ENCODE data around the gene UBXN7. TPM values are rescaled to one million over a fixed set of nuclear protein-coding genes. Genes with fewer than 3 reads are reported as not detected.
"Not testable (repeated sequence)": the region's sequence is repeated elsewhere in the genome, so short reads cannot be mapped to it uniquely, and the experiment has no call there.

UBXN7 gene
- total RNA-seq, 2 experiments from 2014 or later: 50.7 to 60.8 TPM

- Mint-ChIP-seq H3K4me1 (peaks cover 3% of the 10 kb centered on the region), H3K27me3 (no peaks in the 10 kb centered on the region), H3K4me3 (no peak overlapping the region), H3K27ac (no peak overlapping the region), H3K9me3 (ENCODE audit: low read depth) (peaks cover 1% of the 10 kb centered on the region), H3K36me3 (peaks cover 27% of the 10 kb centered on the region)
- DNase-seq (no peak), ATAC-seq (no peak)
- CTCF ChIA-PET: interaction anchor here (0.9 to 1.2 kb wide), 2 partner anchors 12 to 18 kb away, joined by 3 to 4 read pairs; no protein-coding TSS in a partner anchor
Observed at GRCh38 chr3:196377321-196377720, 54.9 kb downstream of the UBXN7 start.

GRCh38 chr3:196365736-196366135 lies 66.5 kb downstream of the UBXN7 start:
- Mint-ChIP-seq H3K36me3 (peaks cover 29% of the 10 kb centered on the region), H3K9me3 (ENCODE audit: low read depth) (no peaks in the 10 kb centered on the region), H3K27me3 (no peaks in the 10 kb centered on the region), H3K4me3 (no peak overlapping the region), H3K27ac (no peak overlapping the region), H3K4me1 (no peaks in the 10 kb centered on the region)
- CTCF ChIA-PET: interaction anchor here (1.5 to 1.8 kb wide), 3 partner anchors 11 to 157 kb away, joined by 3 read pairs; no protein-coding TSS in a partner anchor
- DNase-seq: no peak
- ATAC-seq: no peak

GRCh38 chr3:196360586-196360985 lies 71.6 kb downstream of the UBXN7 start:
- no peaks in the 10 kb centered on the region for H3K9me3 Mint-ChIP-seq (ENCODE audit: low read depth)
- no peak overlapping the region for H3K4me3 Mint-ChIP-seq
- H3K27ac Mint-ChIP-seq: no peak overlapping the region
- peaks cover 12% of the 10 kb centered on the region for H3K4me1 Mint-ChIP-seq
- peaks cover 46% of the 10 kb centered on the region for H3K36me3 Mint-ChIP-seq
- CTCF ChIA-PET: interaction anchor here (1.4 kb wide), 1 partner anchor 11 kb away, joined by 5 read pairs; no protein-coding TSS in a partner anchor
- H3K27me3 Mint-ChIP-seq: no peaks in the 10 kb centered on the region
- no peak for ATAC-seq
- DNase-seq: no peak

GRCh38 chr3:196358540-196358939 lies 73.7 kb downstream of the UBXN7 start:
- CTCF ChIA-PET, ATAC-seq: not testable (repeated sequence)

GRCh38 chr3:196357905-196358304 lies 74.3 kb downstream of the UBXN7 start:
- peak; percentile 53 for DNase-seq
- ATAC-seq: no peak
- Mint-ChIP-seq H3K9me3 (ENCODE audit: low read depth) (no peaks in the 10 kb centered on the region), H3K27ac (no peak overlapping the region), H3K36me3 (peaks cover 47% of the 10 kb centered on the region), H3K4me1 (peaks cover 12% of the 10 kb centered on the region), H3K27me3 (no peaks in the 10 kb centered on the region), H3K4me3 (no peak overlapping the region)
- CTCF ChIA-PET: interaction anchor here (0.7 kb wide), 1 partner anchor 649 kb away, joined by 3 read pairs; no protein-coding TSS in a partner anchor

More at GRCh38 chr3:196358540-196358939, 73.7 kb downstream of the UBXN7 start:
- Mint-ChIP-seq H3K36me3 (peaks cover 47% of the 10 kb centered on the region), H3K4me1 (peaks cover 12% of the 10 kb centered on the region)
- H3K9me3 Mint-ChIP-seq (ENCODE audit: low read depth); H3K4me3 Mint-ChIP-seq; H3K27me3 Mint-ChIP-seq; H3K27ac Mint-ChIP-seq; DNase-seq: not testable (repeated sequence)

- H3K4me3 Mint-ChIP-seq: no peak overlapping the region
- CTCF ChIA-PET: no interaction called here
Observed at GRCh38 chr3:196356556-196356955, 75.7 kb downstream of the UBXN7 start.

GRCh38 chr3:196355668-196356067 lies 76.6 kb downstream of the UBXN7 start:
- ATAC-seq: no peak
- DNase-seq: no peak
- Mint-ChIP-seq H3K27ac (no peak overlapping the region), H3K9me3 (ENCODE audit: low read depth) (no peaks in the 10 kb centered on the region), H3K4me3 (no peak overlapping the region), H3K27me3 (no peaks in the 10 kb centered on the region), H3K36me3 (peaks cover 30% of the 10 kb centered on the region), H3K4me1 (peaks cover 12% of the 10 kb centered on the region)
- CTCF ChIA-PET: no interaction called here

More at GRCh38 chr3:196356556-196356955, 75.7 kb downstream of the UBXN7 start:
- Mint-ChIP-seq H3K27me3 (no peaks in the 10 kb centered on the region), H3K36me3 (peaks cover 38% of the 10 kb centered on the region), H3K9me3 (ENCODE audit: low read depth) (no peaks in the 10 kb centered on the region), H3K4me1 (peaks cover 12% of the 10 kb centered on the region), H3K27ac (no peak overlapping the region)
- no peak for ATAC-seq
- no peak for DNase-seq

GRCh38 chr3:196354132-196354531 lies 78.1 kb downstream of the UBXN7 start:
- Mint-ChIP-seq H3K27ac (no peak overlapping the region), H3K4me3 (no peak overlapping the region), H3K4me1 (peaks cover 10% of the 10 kb centered on the region), H3K9me3 (ENCODE audit: low read depth) (no peaks in the 10 kb centered on the region), H3K36me3 (peaks cover 27% of the 10 kb centered on the region), H3K27me3 (no peaks in the 10 kb centered on the region)
- CTCF ChIA-PET: interaction anchor here (0.7 kb wide), 1 partner anchor 95 kb away, joined by 3 read pairs; no protein-coding TSS in a partner anchor
- DNase-seq: no peak
- ATAC-seq: no peak

- H3K4me1 Mint-ChIP-seq: no peaks in the 10 kb centered on the region
- H3K27ac Mint-ChIP-seq: no peak overlapping the region
- no peaks in the 10 kb centered on the region for H3K9me3 Mint-ChIP-seq (ENCODE audit: low read depth)
- H3K4me3 Mint-ChIP-seq: no peak overlapping the region
- ATAC-seq (no peak), DNase-seq (no peak)
- no peaks in the 10 kb centered on the region for H3K27me3 Mint-ChIP-seq
- CTCF ChIA-PET: no interaction called here
- peaks cover 20% of the 10 kb centered on the region for H3K36me3 Mint-ChIP-seq
Observed at GRCh38 chr3:196351541-196351940, 80.7 kb downstream of the UBXN7 start.

GRCh38 chr3:196350067-196350466 lies 82.2 kb downstream of the UBXN7 start:
- no peaks in the 10 kb centered on the region for H3K9me3 Mint-ChIP-seq (ENCODE audit: low read depth)
- ATAC-seq (no peak), DNase-seq (no peak)
- no peaks in the 10 kb centered on the region for H3K27me3 Mint-ChIP-seq
- no peak overlapping the region for H3K27ac Mint-ChIP-seq
- H3K4me1 Mint-ChIP-seq: no peaks in the 10 kb centered on the region
- H3K36me3 Mint-ChIP-seq: peaks cover 15% of the 10 kb centered on the region
- no peak overlapping the region for H3K4me3 Mint-ChIP-seq
- CTCF ChIA-PET: no interaction called here

GRCh38 chr3:196348698-196349097 lies 83.5 kb downstream of the UBXN7 start:
- ATAC-seq (no peak), DNase-seq (no peak)
- H3K27ac Mint-ChIP-seq: no peak overlapping the region
- H3K9me3 Mint-ChIP-seq (ENCODE audit: low read depth): no peaks in the 10 kb centered on the region
- CTCF ChIA-PET: interaction anchor here (1.0 kb wide), 1 partner anchor 11 kb away, joined by 5 read pairs; no protein-coding TSS in a partner anchor
- peaks cover 12% of the 10 kb centered on the region for H3K36me3 Mint-ChIP-seq
- no peak overlapping the region for H3K4me3 Mint-ChIP-seq
- H3K27me3 Mint-ChIP-seq: no peaks in the 10 kb centered on the region
- no peaks in the 10 kb centered on the region for H3K4me1 Mint-ChIP-seq

- no peaks in the 10 kb centered on the region for H3K9me3 Mint-ChIP-seq (ENCODE audit: low read depth)
- H3K36me3 Mint-ChIP-seq: peaks cover 12% of the 10 kb centered on the region
- peaks cover 4% of the 10 kb centered on the region for H3K27me3 Mint-ChIP-seq
- no peak overlapping the region for H3K4me3 Mint-ChIP-seq
- CTCF ChIA-PET: no interaction called here
- H3K27ac Mint-ChIP-seq: no peak overlapping the region
- ATAC-seq (no peak), DNase-seq (no peak)
- no peaks in the 10 kb centered on the region for H3K4me1 Mint-ChIP-seq
Observed at GRCh38 chr3:196344663-196345062, 87.6 kb downstream of the UBXN7 start.

- H3K27ac Mint-ChIP-seq; ATAC-seq; CTCF ChIA-PET; H3K4me3 Mint-ChIP-seq; DNase-seq; H3K27me3 Mint-ChIP-seq; H3K4me1 Mint-ChIP-seq; H3K9me3 Mint-ChIP-seq (ENCODE audit: low read depth): not testable (repeated sequence)
- H3K36me3 Mint-ChIP-seq: peaks cover 12% of the 10 kb centered on the region
Observed at GRCh38 chr3:196343917-196344316, 88.3 kb downstream of the UBXN7 start.

GRCh38 chr3:196341137-196341536 lies 91.1 kb downstream of the UBXN7 start:
- H3K36me3 Mint-ChIP-seq: peaks cover 4% of the 10 kb centered on the region

More at GRCh38 chr3:196341137-196341536, 91.1 kb downstream of the UBXN7 start:
- no peak for ATAC-seq
- CTCF ChIA-PET: interaction anchor here (0.7 to 1.5 kb wide), 4 partner anchors 22 to 279 kb away, joined by 3 read pairs; partner anchors contain the start of gene DYNLT2B
- Mint-ChIP-seq H3K27ac (no peak overlapping the region), H3K4me1 (no peaks in the 10 kb centered on the region), H3K4me3 (no peak overlapping the region), H3K9me3 (ENCODE audit: low read depth) (no peaks in the 10 kb centered on the region), H3K27me3 (peaks cover 4% of the 10 kb centered on the region)
- no peak for DNase-seq
